ENCODE measurements around the gene XIAP.
"Not testable (repeated sequence)": the region's sequence is repeated elsewhere in the genome, so short reads cannot be mapped to it uniquely, and the experiment has no call there.

XIAP gene

DNA sequence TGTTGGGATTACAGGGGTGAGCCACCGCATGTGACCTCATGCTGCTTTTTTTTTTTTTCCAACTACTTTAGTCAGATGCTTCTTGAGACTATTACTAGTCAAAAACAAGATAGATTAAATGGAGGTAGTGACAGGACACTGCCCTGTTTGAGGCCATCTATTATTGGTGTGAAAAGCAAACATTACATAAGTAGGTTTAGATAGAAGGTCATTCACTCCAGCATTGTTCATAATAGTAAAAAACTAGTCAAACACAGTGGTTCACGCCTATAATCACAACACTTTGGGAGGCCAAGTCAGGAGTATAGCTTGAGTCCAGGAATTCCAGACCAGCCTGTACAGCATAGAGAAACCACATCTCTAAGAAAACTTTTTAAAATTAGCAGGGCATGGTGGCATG is 16.3 kb downstream of the XIAP start:
- DNase-seq: no peak

- no peak for DNase-seq
Measured at GRCh38 chrX:123876844-123877243, 17.0 kb downstream of the XIAP start.

DNA sequence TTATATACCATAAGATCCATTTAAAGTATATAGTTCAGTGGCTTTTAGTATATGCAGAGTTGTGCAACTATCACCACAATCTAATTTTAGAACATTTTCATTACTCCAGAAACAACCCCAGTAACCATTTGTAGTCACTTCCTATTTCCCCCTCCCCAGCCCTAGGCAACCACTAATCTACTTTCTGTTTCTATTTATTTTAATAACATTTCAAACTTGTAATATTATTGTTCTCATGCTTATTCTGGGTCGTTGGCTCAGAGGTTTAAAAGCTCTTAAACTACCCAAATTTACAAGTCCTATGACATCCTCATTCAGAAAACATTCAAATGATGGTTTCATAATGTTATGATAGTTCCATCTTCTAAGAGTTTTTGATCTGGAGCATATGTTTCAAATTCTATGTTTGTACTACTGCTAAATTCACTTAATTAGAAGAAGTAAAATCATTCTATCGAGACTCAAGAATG is 18.4 kb downstream of the XIAP start:
- DNase-seq: no peak

- DNase-seq: no peak
Measured at GRCh38 chrX:123881330-123881729, 21.5 kb downstream of the XIAP start.

DNA sequence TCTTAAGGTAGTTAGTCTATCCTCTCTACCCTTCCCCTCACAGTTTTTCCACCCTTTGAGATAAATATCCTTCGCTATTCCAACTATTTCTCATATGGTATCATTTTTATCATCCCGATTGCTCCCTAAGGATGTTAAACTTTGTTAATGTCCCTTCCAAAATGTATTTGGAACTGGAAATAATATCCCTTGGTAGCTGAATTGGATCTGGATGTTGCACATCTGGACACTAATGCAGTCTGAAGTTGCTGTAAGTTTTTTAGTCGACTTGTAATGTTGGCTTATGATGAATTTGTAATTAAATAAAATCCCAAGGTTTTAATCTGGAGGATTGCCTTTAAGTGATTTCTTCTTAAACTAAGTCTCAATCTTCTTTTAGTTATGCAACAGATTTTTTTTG is 22.5 kb downstream of the XIAP start:
- DNase-seq: no peak

DNA sequence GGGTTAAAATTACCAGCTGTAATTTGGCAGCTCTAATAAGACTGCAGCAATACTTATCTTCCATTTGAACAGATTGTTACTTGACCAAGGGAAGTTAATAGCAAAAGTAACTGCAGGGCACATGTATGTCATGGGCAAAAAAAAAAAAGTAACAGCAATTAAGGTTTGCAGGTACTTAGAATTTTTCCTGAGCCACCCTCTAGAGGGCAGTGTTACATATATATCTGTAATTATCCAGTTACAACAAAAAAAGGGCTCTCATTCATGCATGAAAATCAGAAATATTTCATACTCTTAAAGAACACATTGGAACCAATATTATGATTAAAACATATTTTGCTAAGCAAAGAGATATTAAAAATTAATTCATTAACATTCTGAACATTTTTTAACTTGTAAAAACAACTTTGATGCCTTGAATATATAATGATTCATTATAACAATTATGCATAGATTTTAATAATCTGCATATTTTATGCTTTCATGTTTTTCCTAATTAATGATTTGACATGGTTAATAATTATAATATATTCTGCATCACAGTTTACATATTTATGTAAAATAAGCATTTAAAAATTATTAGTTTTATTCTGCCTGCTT is 25.1 kb downstream of the XIAP start:
- DNase-seq: peak in 2 of 56 donors; percentile 0

- DNase-seq: no peak
Measured at GRCh38 chrX:123899701-123900100, 39.8 kb downstream of the XIAP start.

DNA sequence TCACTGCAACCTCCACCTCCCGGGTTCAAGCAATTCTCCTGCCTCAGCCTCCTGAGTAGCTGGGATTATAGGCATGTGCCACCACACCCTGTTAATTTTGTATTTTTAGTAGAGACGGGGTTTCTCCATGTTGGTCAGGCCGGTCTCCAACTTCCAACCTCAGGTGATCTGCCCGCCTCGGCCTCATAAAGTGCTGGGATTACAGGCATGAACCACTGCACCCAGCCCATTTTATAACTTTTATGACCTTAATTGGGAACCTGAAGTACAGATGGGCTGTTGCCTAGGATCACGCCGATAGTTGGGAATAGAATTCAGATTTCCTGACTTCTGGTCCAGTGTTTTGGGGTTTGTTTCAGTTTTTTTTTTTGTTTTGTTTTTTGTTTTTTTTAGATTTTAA is 43.4 kb downstream of the XIAP start:
- not testable (repeated sequence) for DNase-seq

DNA sequence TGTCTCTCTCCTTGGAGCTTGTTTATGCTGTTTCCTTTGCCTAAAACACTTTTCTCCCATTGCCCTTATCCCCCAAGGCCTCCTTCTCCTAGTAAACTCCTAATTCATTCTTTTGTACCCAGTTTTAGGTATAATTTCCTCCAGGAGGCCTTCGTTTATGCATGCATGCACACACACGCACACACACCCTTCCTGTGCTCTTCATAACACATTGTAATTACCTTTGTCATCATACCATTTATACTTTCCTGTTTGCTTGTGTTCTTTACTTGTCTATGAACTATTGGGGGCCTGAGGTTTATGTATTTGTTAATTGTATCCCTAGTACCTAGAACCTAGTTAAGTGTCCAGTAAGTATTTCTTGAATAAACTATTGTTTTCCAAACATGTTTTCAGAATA is 45.5 kb downstream of the XIAP start:
- DNase-seq: no peak

DNA sequence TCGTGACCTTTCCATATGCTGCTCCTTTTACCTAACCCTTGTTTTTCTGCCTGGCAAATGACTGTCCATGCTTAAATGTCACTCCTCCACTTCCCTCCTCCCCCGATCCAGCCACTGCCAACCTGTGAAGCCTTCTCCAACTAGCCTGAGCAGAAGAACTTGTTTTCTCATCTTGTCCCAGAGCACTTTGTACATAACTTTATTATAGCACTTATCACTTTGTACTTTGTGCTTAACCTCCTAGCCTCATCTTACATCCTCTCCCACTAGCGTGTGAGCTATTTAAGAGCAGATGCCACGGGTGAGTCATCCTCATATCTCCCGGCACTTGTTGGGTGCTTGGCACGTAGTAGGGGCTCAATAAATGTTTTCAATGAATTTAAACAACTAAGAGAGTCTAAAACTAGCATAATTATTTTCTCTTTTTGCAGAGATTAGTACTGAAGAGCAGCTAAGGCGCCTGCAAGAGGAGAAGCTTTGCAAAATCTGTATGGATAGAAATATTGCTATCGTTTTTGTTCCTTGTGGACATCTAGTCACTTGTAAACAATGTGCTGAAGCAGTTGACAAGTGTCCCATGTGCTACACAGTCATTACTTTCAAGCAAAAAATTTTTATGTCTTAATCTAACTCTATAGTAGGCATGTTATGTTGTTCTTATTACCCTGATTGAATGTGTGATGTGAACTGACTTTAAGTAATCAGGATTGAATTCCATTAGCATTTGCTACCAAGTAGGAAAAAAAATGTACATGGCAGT is 46.9 kb downstream of the XIAP start:
- DNase-seq: no peak

GRCh38 chrX:123909523-123909922 is 49.7 kb downstream of the XIAP start:
- no peak for DNase-seq

DNA sequence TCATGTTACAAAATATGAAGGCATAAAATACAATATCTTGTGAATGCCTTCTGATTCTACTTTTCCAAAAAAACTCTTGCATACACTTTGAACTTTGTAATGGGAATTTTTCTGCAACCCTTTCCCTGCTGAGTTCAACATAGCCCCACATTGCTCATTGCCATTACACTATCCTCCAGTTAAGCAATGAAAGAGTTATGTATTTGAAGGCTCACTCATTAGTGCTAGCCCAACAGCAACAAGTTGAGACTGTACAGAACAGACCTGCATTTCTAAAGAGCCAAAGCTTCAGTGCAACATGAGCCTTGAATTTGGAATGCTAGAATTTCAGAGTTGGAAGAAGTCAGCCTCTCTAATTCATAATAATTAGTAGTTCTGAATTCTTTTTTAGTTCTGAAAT is 57.2 kb downstream of the XIAP start:
- no peak for DNase-seq

DNA sequence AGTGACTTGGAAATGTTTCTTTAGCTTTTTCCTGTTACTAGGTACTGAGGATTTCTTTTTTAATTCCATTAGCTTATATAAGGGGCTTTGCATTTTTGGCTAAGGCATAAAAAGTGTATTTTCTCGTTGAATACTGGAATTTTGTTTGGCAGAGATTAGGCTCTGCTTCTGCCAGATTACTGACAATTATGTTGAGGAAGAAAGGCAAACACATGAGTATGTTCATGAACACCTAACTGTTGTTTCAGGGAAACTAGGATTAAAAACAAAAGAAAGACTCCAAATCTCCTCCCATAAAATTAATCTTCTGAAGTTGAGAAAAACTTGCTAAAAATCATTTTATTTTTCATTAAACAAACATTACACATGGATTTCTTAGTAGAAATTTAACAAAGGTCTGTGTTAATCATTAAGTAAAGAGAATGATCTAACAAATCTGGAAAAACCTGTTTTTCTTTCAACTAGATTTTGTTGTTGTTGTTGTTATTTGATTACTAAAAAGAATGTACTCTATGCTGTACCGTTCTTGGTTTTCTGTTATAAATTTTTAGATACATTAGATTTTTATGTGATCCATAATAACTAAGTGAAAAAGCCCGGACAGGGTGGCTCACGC is 58.4 kb downstream of the XIAP start:
- DNase-seq: no peak

DNA sequence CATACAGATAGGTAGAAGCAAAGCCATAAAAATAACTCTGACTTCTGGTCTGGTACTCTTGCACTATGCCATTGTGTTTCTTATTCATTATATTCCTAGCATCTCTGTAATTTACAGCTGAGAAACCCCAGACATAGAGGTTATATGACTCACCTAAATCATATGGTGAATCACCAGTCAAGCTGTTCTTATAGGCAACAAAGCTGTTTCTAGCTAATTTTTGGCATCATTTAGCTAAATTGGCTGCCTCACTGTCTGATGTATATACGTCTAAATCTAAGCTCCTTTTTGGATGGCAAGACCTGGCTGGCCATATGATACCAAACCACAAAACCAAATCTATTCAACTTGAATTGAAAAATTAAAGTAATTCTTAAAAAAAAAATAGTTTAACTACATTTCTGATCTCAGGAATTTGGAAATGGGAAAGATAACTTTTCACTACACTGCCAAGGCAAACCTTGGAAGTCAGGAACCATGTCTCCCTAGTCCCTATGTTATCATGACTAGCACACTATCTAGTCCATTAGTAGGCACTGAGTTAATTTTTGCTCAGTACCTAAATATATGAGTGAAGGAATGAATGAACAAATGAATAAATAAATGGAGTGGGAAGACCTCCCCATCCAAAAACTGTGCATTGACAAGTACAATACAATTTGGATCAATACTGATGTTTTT is 60.4 kb downstream of the XIAP start:
- no peak for DNase-seq

DNA sequence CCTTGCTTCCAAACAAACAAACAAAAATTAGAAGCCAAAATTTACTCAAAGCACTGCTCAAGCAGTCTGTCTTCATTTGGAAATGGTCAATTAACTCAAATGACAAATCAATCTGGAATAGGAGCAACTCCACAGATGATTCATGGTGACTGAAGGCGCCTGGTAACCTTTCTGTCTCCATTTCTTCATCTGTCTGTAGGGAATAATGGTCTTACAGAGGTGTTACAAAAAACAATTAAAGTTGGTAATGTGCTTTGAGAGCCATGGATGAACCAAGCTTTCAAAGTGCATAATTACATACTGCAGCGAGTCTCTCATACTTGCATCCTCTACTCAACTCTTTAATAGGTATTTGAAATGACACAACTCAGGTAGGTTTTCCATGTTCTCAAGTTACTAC is 63.4 kb downstream of the XIAP start:
- no peak for DNase-seq

DNA sequence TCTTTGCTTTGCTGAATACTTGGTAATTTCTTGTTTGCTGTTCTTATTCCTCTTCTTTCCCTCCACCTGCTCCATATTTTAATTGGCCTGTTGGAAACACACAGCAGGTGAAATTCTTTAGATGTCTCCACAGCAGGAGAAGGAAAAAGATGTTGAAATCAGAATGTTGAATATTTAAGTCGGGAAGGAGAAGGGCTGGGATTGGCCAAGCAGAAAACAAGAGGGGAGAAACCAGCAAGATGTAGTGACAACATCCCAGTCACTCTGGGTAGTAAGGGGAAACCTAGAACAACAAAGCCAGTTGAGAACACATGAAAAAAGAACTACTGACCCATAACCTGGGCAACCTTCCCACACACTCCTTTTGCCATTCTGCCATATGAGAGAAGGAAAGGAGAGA is 64.3 kb downstream of the XIAP start:
- DNase-seq: no peak

GRCh38 chrX:123927845-123928244 is 68.0 kb downstream of the XIAP start:
- DNase-seq: no peak

GRCh38 chrX:123932055-123932454 is 72.2 kb downstream of the XIAP start:
- DNase-seq: not testable (repeated sequence)

GRCh38 chrX:123943074-123943473 is 83.2 kb downstream of the XIAP start:
- DNase-seq: no peak

DNA sequence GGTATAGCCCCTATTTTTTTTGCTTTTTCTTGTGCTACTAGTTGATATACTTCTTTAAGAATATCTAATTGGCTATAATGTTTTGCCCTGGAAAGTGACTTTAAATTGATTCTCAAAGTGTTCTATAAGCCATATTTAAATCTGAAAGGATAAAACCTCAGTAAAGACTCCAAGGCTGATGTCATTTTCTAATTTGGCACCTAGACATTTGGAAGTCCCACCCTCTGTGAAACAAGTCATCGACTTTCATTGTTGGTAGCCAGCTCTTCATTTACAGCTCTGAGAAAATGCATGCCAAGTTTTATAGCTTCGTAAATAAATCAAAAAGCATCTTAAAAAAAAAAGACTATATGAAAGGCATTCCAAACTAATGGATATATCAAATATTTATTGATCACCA is 83.6 kb downstream of the XIAP start:
- no peak for DNase-seq

GRCh38 chrX:123949846-123950245 is 90.0 kb downstream of the XIAP start:
- no peak for DNase-seq
